Measurements from ENCODE around the gene GAS6. TPM values are rescaled to one million over a fixed set of nuclear protein-coding genes. Genes with fewer than 3 reads are reported as not detected.

Gene GAS6
- total RNA-seq, 1 donor from 2014 or later = 70.0 TPM

GRCh38 chr13:113788413-113789135 lies 75.3 kb downstream of the GAS6 start:
- no peak for FAIRE-seq

GRCh38 chr13:113787694-113788093 lies 76.2 kb downstream of the GAS6 start:
- no peak overlapping the region for H3K4me3 ChIP-seq (ENCODE audit: low read depth, low read length)
- no peak for TF ChIP-seq CTCF (IDR thresholded peaks at IDR 0.05; ENCODE audit: insufficient read depth, low read length, severe bottlenecking)
- no peaks in the 10 kb centered on the region for H3K27me3 ChIP-seq (ENCODE audit: control insufficient read depth, insufficient read depth, low read length)
- no peak for DNase-seq (ENCODE audit: low read depth)
- no peak for FAIRE-seq
- no peaks in the 10 kb centered on the region for H3K36me3 ChIP-seq (ENCODE audit: control insufficient read depth, insufficient read depth, low read length)

More at GRCh38 chr13:113788413-113789135, 75.3 kb downstream of the GAS6 start:
- Histone ChIP-seq H3K36me3 (ENCODE audit: control insufficient read depth, insufficient read depth, low read length) (no peaks in the 10 kb centered on the region), H3K4me3 (ENCODE audit: low read depth, low read length) (no peak overlapping the region), H3K27me3 (ENCODE audit: control insufficient read depth, insufficient read depth, low read length) (no peaks in the 10 kb centered on the region)
- no peak for DNase-seq (ENCODE audit: low read depth)
- no peak for TF ChIP-seq CTCF (IDR thresholded peaks at IDR 0.05; ENCODE audit: insufficient read depth, low read length, severe bottlenecking)

- Histone ChIP-seq H3K27me3 (ENCODE audit: control insufficient read depth, insufficient read depth, low read length) (no peaks in the 10 kb centered on the region), H3K4me3 (ENCODE audit: low read depth, low read length) (no peak overlapping the region), H3K36me3 (ENCODE audit: control insufficient read depth, insufficient read depth, low read length) (no peaks in the 10 kb centered on the region)
- TF ChIP-seq CTCF (IDR thresholded peaks at IDR 0.05; ENCODE audit: insufficient read depth, low read length, severe bottlenecking) = no peak
- FAIRE-seq = peak; percentile 99
- DNase-seq (ENCODE audit: low read depth) = peak; percentile 18
Measured at GRCh38 chr13:113786262-113786841, 77.5 kb downstream of the GAS6 start.

GRCh38 chr13:113785051-113786010 lies 78.5 kb downstream of the GAS6 start:
- Histone ChIP-seq H3K27me3 (ENCODE audit: control insufficient read depth, insufficient read depth, low read length) (no peaks in the 10 kb centered on the region), H3K36me3 (ENCODE audit: control insufficient read depth, insufficient read depth, low read length) (no peaks in the 10 kb centered on the region), H3K4me3 (ENCODE audit: low read depth, low read length) (no peak overlapping the region)
- DNase-seq (ENCODE audit: low read depth) (peak; percentile 87), FAIRE-seq (peak; percentile 18)
- no peak for TF ChIP-seq CTCF (IDR thresholded peaks at IDR 0.05; ENCODE audit: insufficient read depth, low read length, severe bottlenecking)

- Histone ChIP-seq H3K27me3 (ENCODE audit: control insufficient read depth, insufficient read depth, low read length) (no peaks in the 10 kb centered on the region), H3K4me3 (ENCODE audit: low read depth, low read length) (no peak overlapping the region), H3K36me3 (ENCODE audit: control insufficient read depth, insufficient read depth, low read length) (no peaks in the 10 kb centered on the region)
- FAIRE-seq (no peak), DNase-seq (ENCODE audit: low read depth) (peak; percentile 10)
- no peak for TF ChIP-seq CTCF (IDR thresholded peaks at IDR 0.05; ENCODE audit: insufficient read depth, low read length, severe bottlenecking)
Measured at GRCh38 chr13:113784645-113785024, 79.2 kb downstream of the GAS6 start.
